K562 (cell line): Measurements from ENCODE around the gene KRT5. TPM values are rescaled to one million over a fixed set of nuclear protein-coding genes. Genes with fewer than 3 reads are reported as not detected.

Source experiments
- ATAC-seq: fragments of 200-7000 bp; cut with Tn5 transposase; 3 replicates; pipeline ENCODE4 v1.9.1; 2020; ENCODE audit warnings: moderate library complexity
- BruUV-seq: library from RNA; stranded (reverse); fragments of 400-500 nt; replicated peaks from 2 replicates; lab custom pipeline; 2021; lab: Mats Ljungman, UMichigan
- CTCF ChIA-PET: fragments of 300-600 bp; formaldehyde crosslinking; extraction: SDS; loops from one replicate; lab custom pipeline; 2021; ENCODE audit warnings: low intra/inter-chr PET ratio; lab: Yijun Ruan, JAX
- POLR2A ChIA-PET: fragments of 300-600, 350-650 bp; sonication (Branson Sonifier 250); formaldehyde crosslinking; extraction: SDS; loops from one replicate; lab custom pipeline; 2021; ENCODE audit warnings: antibody characterized with exemption, inconsistent platforms; lab: Yijun Ruan, JAX
- DNase-seq, 4 experiments: peaks; one replicate each; pipeline versions ENCODE4 v3.0.0 to v3.0.0-alpha.2; 2011 to 2018; ENCODE audit warnings: low spot score in 3 of 4, mixed read lengths in 3 of 4; ENCODE audit errors: extremely low read depth in 1 of 4
- FAIRE-seq: peaks from 2 replicates; lab custom pipeline; 2011; peaks lifted over from hg19 to GRCh38; lab: Jason Lieb, UNC
- H2AFZ ChIP-seq: 2 replicates; pipeline ENCODE4 v1.6.0; 2011; ENCODE audit warnings: low read depth, low read length, control low read depth, inconsistent platforms
- H3K27ac ChIP-seq: fragments of 200-600 bp; 3 replicates; pipeline ENCODE4 v1.8.0; 2011; ENCODE audit warnings: low read depth, mild to moderate bottlenecking, control low read depth, inconsistent platforms, low read length, moderate library complexity, mixed read lengths; ENCODE audit errors: extremely low read depth
- H3K27me3 ChIP-seq, 2 experiments: fragments of 300-600 bp in 1 of 2; 2 replicates in 1 of 2; 3 replicates in 1 of 2; pipeline versions ENCODE4 v1.6.0 to v1.8.0; 2011; ENCODE audit warnings: inconsistent platforms in 2 of 2, low read length in 2 of 2, mild to moderate bottlenecking in 1 of 2, mixed read lengths in 1 of 2, moderate library complexity in 1 of 2; ENCODE audit not compliant: control insufficient read depth in 2 of 2, insufficient read depth in 2 of 2
- H3K36me3 ChIP-seq: fragments of 300-600 bp; 3 replicates; pipeline ENCODE4 v1.8.0; 2011; ENCODE audit warnings: mild to moderate bottlenecking, low read length, inconsistent platforms; ENCODE audit not compliant: control insufficient read depth, insufficient read depth
- H3K4me1 ChIP-seq, 2 experiments: fragments of 200-600 bp in 1 of 2; replicated peaks in 1 of 2; 2 replicates in 1 of 2; 3 replicates in 1 of 2; pipeline versions ENCODE4 v1.5.1 to v1.8.0; 2011; ENCODE audit warnings: inconsistent platforms in 2 of 2, low read length in 2 of 2, mild to moderate bottlenecking in 1 of 2, mixed read lengths in 1 of 2, moderate library complexity in 1 of 2; ENCODE audit not compliant: control insufficient read depth in 2 of 2, insufficient read depth in 2 of 2
- H3K4me2 ChIP-seq: 2 replicates; pipeline ENCODE4 v1.6.1; 2011; ENCODE audit warnings: low read length, control low read depth, inconsistent platforms, mixed read lengths; ENCODE audit not compliant: insufficient read depth
- H3K4me3 ChIP-seq: fragments of 200-600 bp; sonication (generic), shearing (Covaris generic); 2 replicates; pipeline ENCODE4 v1.5.1; 2016; ENCODE audit warnings: control low read depth, inconsistent platforms
- H3K79me2 ChIP-seq: fragments of 200-600 bp; 3 replicates; pipeline ENCODE4 v1.8.0; 2011; ENCODE audit warnings: low read length, inconsistent platforms; ENCODE audit not compliant: control insufficient read depth, insufficient read depth
- H3K9ac ChIP-seq, 2 experiments: 2 replicates each; pipeline versions ENCODE4 v1.6.0 to v1.6.1; 2011; ENCODE audit warnings: low read depth in 2 of 2, low read length in 2 of 2, control low read depth in 1 of 2, inconsistent platforms in 1 of 2, mild to moderate bottlenecking in 1 of 2, mixed read lengths in 1 of 2; ENCODE audit not compliant: insufficient read depth in 1 of 2
- H3K9me1 ChIP-seq: one replicate; pipeline ENCODE4 v1.6.0; 2011; ENCODE audit warnings: inconsistent platforms, mild to moderate bottlenecking, low read length, moderate library complexity; ENCODE audit not compliant: control insufficient read depth, insufficient read depth
- H3K9me3 ChIP-seq: replicated peaks from 2 replicates; pipeline ENCODE4 v1.5.1; 2011; ENCODE audit warnings: low read depth, low read length, inconsistent platforms; ENCODE audit not compliant: control insufficient read depth, insufficient read depth
- H4K20me1 ChIP-seq: replicated peaks from 2 replicates; pipeline ENCODE4 v1.6.1; 2011; ENCODE audit warnings: low read length, inconsistent platforms, mixed read lengths; ENCODE audit not compliant: control insufficient read depth, insufficient read depth
- ARNT ChIP-seq, 2 experiments: fragments of 450-650 bp; IDR thresholded peaks; 2 replicates each; pipeline ENCODE4 v1.6.1; 2016; ENCODE audit warnings: mild to moderate bottlenecking in 1 of 2
- E2F5 ChIP-seq: sonication (generic); formaldehyde crosslinking; IDR thresholded peaks from 2 replicates; pipeline ENCODE4 v1.8.0; 2022; ENCODE audit warnings: mild to moderate bottlenecking, missing genetic modification reagents
- HCFC1 ChIP-seq: IDR thresholded peaks from 2 replicates; pipeline ENCODE4 v1.6.1; 2012; ENCODE audit warnings: low read depth, low read length, improper control_type of control experiment
- HOMEZ ChIP-seq: fragments of 250-450 bp; sonication (Bioruptor Pico); IDR thresholded peaks from 2 replicates; pipeline ENCODE4 v1.4.0; 2020; ENCODE audit warnings: mild to moderate bottlenecking, moderate library complexity
- LARP7 ChIP-seq: fragments of 450-650 bp; IDR thresholded peaks from 2 replicates; pipeline ENCODE4 v1.6.1; 2016
- MAX ChIP-seq: sonication (generic); formaldehyde crosslinking; IDR thresholded peaks from 2 replicates; pipeline ENCODE4 v1.9.0; 2022; ENCODE audit warnings: mild to moderate bottlenecking, missing genetic modification reagents
- MEIS2 ChIP-seq: fragments of 450-650 bp; IDR thresholded peaks from 2 replicates; pipeline ENCODE4 v1.6.1; 2014; ENCODE audit warnings: mild to moderate bottlenecking; ENCODE audit not compliant: partially characterized antibody
- PREB ChIP-seq: sonication (generic); formaldehyde crosslinking; IDR thresholded peaks from 2 replicates; pipeline ENCODE4 v1.8.1; 2023; ENCODE audit warnings: mild to moderate bottlenecking, missing genetic modification reagents
- TBP ChIP-seq: optimal IDR thresholded peaks from 2 replicates; pipeline ENCODE3; 2011; ENCODE audit warnings: low read depth, low read length, improper control_type of control experiment
- WGBS: fragments of 100-300 bp; shearing (Covaris generic); methylation state at CpG from one replicate; pipeline ENCODE4 v1.1.6; 2016; ENCODE audit warnings: low coverage, mixed read lengths; ENCODE audit not compliant: insufficient coverage; ENCODE audit errors: missing lambda C conversion rate; 5-methylcytosine and 5-hydroxymethylcytosine counted together
- in situ Hi-C: fragments of 300-500 bp; cut with MboI; formaldehyde crosslinking; loops from 4 replicates; pipeline ENCODE4 v1.15.0; 2018; ENCODE audit warnings: inconsistent platforms, mixed read lengths
- intact Hi-C: fragments of 100-400 bp; cut with micrococcal nuclease; formaldehyde crosslinking; loops from 2 replicates; pipeline ENCODE4 v1.14.2; 2022
- polyA plus RNA-seq, 8 experiments: library from polyadenylated mRNA; depleted of rRNA in 4 of 8; stranded (reverse) in 5 of 8; unstranded in 3 of 8; fragments of >200 nt; fragmentation: Nextera tagmentation in 2 of 8; fragmentation: Illumina TruSeq in 1 of 8; extraction: Ambion mirVana in 2 of 8; extraction: Trizol in 1 of 8; gene quantifications; 2 replicates each; pipeline versions ENCODE4 v1.2.1 to v1.2.3, GENCODE V29; 2011 to 2014; ENCODE audit warnings: inconsistent platforms in 1 of 8, missing spikeins in 1 of 8
- total RNA-seq, 7 experiments: library from RNA; depleted of rRNA in 6 of 7; stranded (reverse); fragments of >200 nt in 6 of 7; fragmentation: Illumina TruSeq in 2 of 7; extraction: Trizol in 2 of 7; gene quantifications; 2 replicates each; pipeline versions ENCODE4 v1.2.1 to v1.2.3, GENCODE V29; 2011 to 2021; ENCODE audit warnings: low replicate concordance in 1 of 7

The KRT5 gene
- total and polyA plus RNA-seq, 9 of the 15 experiments (the other 6 are each of a cell fraction or from before 2014, with no cell fraction given): 0.32 TPM; not detected in 8

- no peaks in the 10 kb centered on the region; the same call in 1 of the 2 replicates for H4K20me1 ChIP-seq
- WGBS: 0% methylated on average over 2 of the region's 2 CpGs
- no peaks in the 10 kb centered on the region for H3K9me1 ChIP-seq
- no peak overlapping the region for H3K9ac ChIP-seq
- no peak overlapping the region for H3K4me2 ChIP-seq
- peaks cover 0 to 3% of the 10 kb centered on the region in 2 experiments; a peak in 1 of 5 replicates for H3K27me3 ChIP-seq
- DNase-seq: no peak
- no peaks in the 10 kb centered on the region for H3K79me2 ChIP-seq
- TF ChIP-seq MEIS2 (no peak), PREB (CRISPR knock-in tag) (no peak), LARP7 (no peak), HOMEZ (CRISPR knock-in tag) (no peak), MAX (CRISPR knock-in tag) (no peak), HCFC1 (no peak), E2F5 (CRISPR knock-in tag) (no peak), ARNT (IDR thresholded peaks at IDR 0.05) (no peak), TBP (no peak)
- BruUV-seq: no TSS peak
- no peak for FAIRE-seq
- H3K4me1 ChIP-seq: no peaks in the 10 kb centered on the region
- H3K36me3 ChIP-seq: no peaks in the 10 kb centered on the region
- intact Hi-C loops (no loop called here), in situ Hi-C loops (no loop called here)
- POLR2A ChIA-PET: no interaction called here
- no peak for ATAC-seq
- H3K9me3 ChIP-seq: no peaks in the 10 kb centered on the region
- no peak overlapping the region for H3K27ac ChIP-seq
- no peak overlapping the region for H3K4me3 ChIP-seq
- CTCF ChIA-PET: no interaction called here
- no peak overlapping the region for H2AFZ ChIP-seq
Measured at GRCh38 chr12:52477651-52478050, 42.5 kb downstream of the KRT5 start.
